HFF-Myc (cell line): ENCODE data around the gene EPDR1.

Source experiments
- DNase-seq: peaks from one replicate; pipeline ENCODE4 v3.0.0-alpha.2; 2011; ENCODE audit warnings: low read depth; ENCODE audit errors: extremely low read depth
- H3K4me3 ChIP-seq: replicated peaks from 2 replicates; pipeline ENCODE4 v1.5.1; 2011; ENCODE audit warnings: low read depth, mild to moderate bottlenecking, control low read depth, low read length
- CTCF ChIP-seq: IDR thresholded peaks from 2 replicates; pipeline ENCODE4 v1.5.1; 2012; ENCODE audit warnings: mild to moderate bottlenecking, low read depth, low read length, control low read depth; ENCODE audit errors: missing control alignments

EPDR1 gene

GRCh38 chr7:37920305-37920848, at the start of gene EPDR1:
EPDR1 (plus strand) TSS chr7:37920640; CDS start chr7:37920940, 300 bp downstream.
- H3K4me3 ChIP-seq, result no peak within 1 kb of the TSS
- TF ChIP-seq CTCF, result no peak
- DNase-seq, result no peak

GRCh38 chr7:37882086-37882485, 38.4 kb upstream of the EPDR1 start:
- H3K4me3 ChIP-seq, result no peak overlapping the region
- no peak for TF ChIP-seq CTCF
- no peak for DNase-seq

DNA sequence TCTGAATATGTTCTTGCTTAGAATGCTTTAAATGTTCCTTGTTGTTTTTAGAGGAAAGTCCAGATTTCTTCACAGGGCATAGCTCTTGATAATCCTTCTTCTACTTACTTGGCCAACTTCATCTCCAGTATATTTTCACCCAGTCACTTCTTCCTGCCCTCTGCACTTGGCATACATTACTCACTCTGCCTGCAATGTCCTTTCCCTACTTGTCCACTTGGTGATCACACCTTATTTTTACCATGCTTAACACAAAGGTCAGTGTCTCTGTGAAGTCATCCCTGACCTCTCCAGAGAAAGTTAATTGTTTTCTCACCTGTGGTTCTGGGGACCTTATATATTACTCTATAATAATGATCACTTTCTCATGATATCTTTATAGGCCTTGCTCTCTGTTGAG, 27.1 kb upstream of the EPDR1 start:
- TF ChIP-seq CTCF, result no peak
- DNase-seq, result no peak
- H3K4me3 ChIP-seq, result no peak overlapping the region

- DNase-seq, result no peak
- no peak overlapping the region for H3K4me3 ChIP-seq
- TF ChIP-seq CTCF, result no peak
Observed at GRCh38 chr7:37894671-37895070, 25.8 kb upstream of the EPDR1 start.

- TF ChIP-seq CTCF, result no peak
- H3K4me3 ChIP-seq, result no peak overlapping the region
- DNase-seq, result no peak
Observed at GRCh38 chr7:37899712-37900247, 20.7 kb upstream of the EPDR1 start.

DNA sequence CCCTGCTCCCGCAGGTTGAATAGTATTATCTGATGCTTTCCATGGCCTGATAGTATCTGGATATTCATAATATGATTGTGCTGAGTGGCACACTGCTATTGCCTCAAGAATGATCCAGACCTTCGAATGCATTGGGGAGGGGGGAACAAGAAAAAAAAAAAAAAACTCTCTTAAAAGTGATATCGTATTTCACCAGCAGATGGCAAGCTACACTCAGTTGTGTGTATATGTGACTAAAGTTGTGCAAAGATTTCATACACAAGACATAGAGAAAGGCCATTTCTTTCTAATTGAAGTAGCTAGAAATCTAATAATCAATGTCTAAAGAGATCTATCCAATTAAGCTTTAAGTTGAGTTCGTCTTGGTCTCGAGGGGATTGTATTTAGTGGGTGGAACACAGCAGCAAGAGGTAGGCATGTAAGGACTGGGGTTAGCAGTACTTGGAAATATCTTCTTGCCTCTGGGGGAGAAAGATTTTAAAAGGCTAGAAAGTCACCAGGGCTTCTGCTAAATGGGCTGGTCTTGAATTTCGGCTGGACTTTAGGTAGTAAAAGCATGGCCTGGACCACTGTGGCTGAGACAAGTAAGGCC, 19.1 kb upstream of the EPDR1 start:
- DNase-seq, result no peak
- peak; percentile 7 for TF ChIP-seq CTCF
- no peak overlapping the region for H3K4me3 ChIP-seq
